DOHH2 (cell line): ENCODE data around the gene ZNF536.
"Not testable (repeated sequence)": the region's sequence is repeated elsewhere in the genome, so short reads cannot be mapped to it uniquely, and the experiment has no call there.

Experiments
- H3F3A ChIP-seq: fragments of 200-600 bp; sonication (generic), shearing (Covaris generic); 2 replicates; pipeline ENCODE4 v1.6.0; 2016; ENCODE audit warnings: antibody characterized with exemption, mild to moderate bottlenecking; ENCODE audit not compliant: control insufficient read depth, insufficient read depth
- H3K27ac ChIP-seq: fragments of 200-600 bp; sonication (generic); 2 replicates; pipeline ENCODE4 v1.5.1; 2014; ENCODE audit warnings: low read depth, mild to moderate bottlenecking, low read length, moderate library complexity
- H3K27me3 ChIP-seq: fragments of 200-600 bp; sonication (generic); 2 replicates; pipeline ENCODE4 v1.6.1; 2014; ENCODE audit warnings: mild to moderate bottlenecking, low read length, mixed read lengths; ENCODE audit not compliant: control insufficient read depth
- H3K36me3 ChIP-seq: fragments of 200-600 bp; sonication (generic); 2 replicates; pipeline ENCODE4 v1.6.1; 2014; ENCODE audit warnings: mild to moderate bottlenecking, low read length, moderate library complexity, mixed read lengths; ENCODE audit not compliant: control insufficient read depth
- H3K4me1 ChIP-seq: fragments of 200-600 bp; sonication (generic); 2 replicates; pipeline ENCODE4 v1.6.1; 2014; ENCODE audit warnings: mild to moderate bottlenecking, low read length, mixed read lengths; ENCODE audit not compliant: control insufficient read depth
- H3K4me2 ChIP-seq: fragments of 200-600 bp; sonication (generic); 2 replicates; pipeline ENCODE4 v1.6.0; 2014; ENCODE audit warnings: mild to moderate bottlenecking, low read length, moderate library complexity
- H3K4me3 ChIP-seq: fragments of 200-600 bp; sonication (generic); 2 replicates; pipeline ENCODE4 v1.5.1; 2014; ENCODE audit warnings: mild to moderate bottlenecking, low read length, mixed read lengths
- H3K79me2 ChIP-seq: fragments of 200-600 bp; sonication (generic); 2 replicates; pipeline ENCODE4 v1.6.1; 2014; ENCODE audit warnings: mild to moderate bottlenecking, low read length, mixed read lengths; ENCODE audit not compliant: control insufficient read depth
- H3K9me2 ChIP-seq: fragments of 200-600 bp; sonication (generic); replicated peaks from 2 replicates; pipeline ENCODE4 v1.6.1; 2014; ENCODE audit warnings: mild to moderate bottlenecking, low read length, mixed read lengths; ENCODE audit not compliant: control insufficient read depth
- H3K9me3 ChIP-seq: fragments of 200-600 bp; sonication (generic); 2 replicates; pipeline ENCODE4 v1.6.1; 2014; ENCODE audit warnings: antibody characterized with exemption, low read length, mixed read lengths; ENCODE audit not compliant: control insufficient read depth, insufficient read depth
- H4K20me1 ChIP-seq: fragments of 200-600 bp; sonication (generic); 2 replicates; pipeline ENCODE4 v1.6.0; 2014; ENCODE audit warnings: low read depth, mild to moderate bottlenecking, antibody characterized with exemption, low read length, moderate library complexity; ENCODE audit not compliant: control insufficient read depth, insufficient read depth
- CTCF ChIP-seq: fragments of 200-600 bp; sonication (generic); IDR thresholded peaks from one replicate; pipeline ENCODE4 v1.5.1; 2014; ENCODE audit warnings: antibody characterized with exemption, mild to moderate bottlenecking, low read depth, low read length; ENCODE audit not compliant: poor library complexity, severe bottlenecking
- EZH2phosphoT487 ChIP-seq: fragments of 200-600 bp; sonication (generic); IDR thresholded peaks from 2 replicates; pipeline ENCODE4 v1.6.1; 2017; ENCODE audit warnings: borderline replicate concordance, mild to moderate bottlenecking, antibody characterized with exemption, low read length, moderate library complexity, mixed read lengths

Gene ZNF536

GRCh38 chr19:30459859-30460258 is 87.7 kb downstream of the ZNF536 start:
- H3K9me3 ChIP-seq: peaks cover 3% of the 10 kb centered on the region; the same call in 1 of the 2 replicates
- no peaks in the 10 kb centered on the region for H3K79me2 ChIP-seq
- H3K4me1 ChIP-seq: no peaks in the 10 kb centered on the region
- H3K27ac ChIP-seq: no peak overlapping the region
- TF ChIP-seq CTCF: no peak
- H4K20me1 ChIP-seq: no peaks in the 10 kb centered on the region
- H3K27me3 ChIP-seq: no peaks in the 10 kb centered on the region
- H3K36me3 ChIP-seq: no peaks in the 10 kb centered on the region
- H3F3A ChIP-seq: no peaks in the 10 kb centered on the region
- no peaks in the 10 kb centered on the region for H3K9me2 ChIP-seq
- no peak overlapping the region for H3K4me3 ChIP-seq
- H3K4me2 ChIP-seq: no peak overlapping the region

GRCh38 chr19:30464162-30464561 is 92.0 kb downstream of the ZNF536 start:
- Histone ChIP-seq H3K36me3 (no peaks in the 10 kb centered on the region), H4K20me1 (no peaks in the 10 kb centered on the region), H3K9me2 (no peaks in the 10 kb centered on the region), H3K27me3 (no peaks in the 10 kb centered on the region), H3K9me3 (peaks cover 3% of the 10 kb centered on the region; the same call in 1 of the 2 replicates), H3F3A (no peaks in the 10 kb centered on the region), H3K4me1 (no peaks in the 10 kb centered on the region), H3K27ac (no peak overlapping the region), H3K79me2 (no peaks in the 10 kb centered on the region), H3K4me3 (no peak overlapping the region), H3K4me2 (no peak overlapping the region)
- TF ChIP-seq CTCF (no peak), EZH2phosphoT487 (no peak)

- H4K20me1 ChIP-seq, H3K9me3 ChIP-seq, H3K4me3 ChIP-seq, H3K79me2 ChIP-seq, H3K4me1 ChIP-seq, H3K9me2 ChIP-seq, H3K36me3 ChIP-seq, H3K4me2 ChIP-seq, H3F3A ChIP-seq, H3K27ac ChIP-seq, H3K27me3 ChIP-seq: not testable (repeated sequence)
Measured at GRCh38 chr19:30466598-30466997, 94.4 kb downstream of the ZNF536 start.

GRCh38 chr19:30467239-30467638 is 95.1 kb downstream of the ZNF536 start:
- Histone ChIP-seq H3K4me2 (no peak overlapping the region), H3K36me3 (no peaks in the 10 kb centered on the region), H3K27me3 (no peaks in the 10 kb centered on the region), H3K9me3 (no peaks in the 10 kb centered on the region), H3K4me1 (no peaks in the 10 kb centered on the region), H3K4me3 (no peak overlapping the region), H3K79me2 (no peaks in the 10 kb centered on the region), H3K27ac (no peak overlapping the region), H4K20me1 (no peaks in the 10 kb centered on the region), H3K9me2 (no peaks in the 10 kb centered on the region), H3F3A (no peaks in the 10 kb centered on the region)
- TF ChIP-seq EZH2phosphoT487 (no peak), CTCF (no peak)
